Measurements from ENCODE around the gene DPY30. TPM values are rescaled to one million over a fixed set of nuclear protein-coding genes. Genes with fewer than 3 reads are reported as not detected.
A peak's percentile ranks its signal among the peaks of the same experiment; 100 is the strongest.

Gene DPY30
- total RNA-seq, 4 donors from 2014 or later: 52.6 to 83.1 (median 61.1) TPM

GRCh38 chr2:32009516-32010256, 29.9 kb downstream of the DPY30 start:
- Histone ChIP-seq H3K4me1 (peaks cover 21 to 44% (median 34%) of the 10 kb centered on the region in 4 donors), H3K9me3 (no peaks in the 10 kb centered on the region), H3K27ac (replicated peaks in 1 of 4) (peak overlapping the region; percentile 89 to 96 (median 94)), H3K36me3 (peaks cover 0 to 6% (median 0%) of the 10 kb centered on the region in 4 donors), H3K27me3 (no peaks in the 10 kb centered on the region), H3K4me3 (peak overlapping the region; percentile 73 to 97 (median 85))
- intact Hi-C loops (cut with DNase I): loop anchor here (5.0 kb wide), 1 partner anchor 33 kb away; no protein-coding TSS in a partner anchor
- TF ChIP-seq POLR2AphosphoS5 (IDR thresholded peaks at IDR 0.05) (no peak), POLR2A (IDR thresholded peaks at IDR 0.05; ENCODE audit: low read depth) (no peak), CTCF (IDR thresholded peaks at IDR 0.05) (no peak), EP300 (IDR thresholded peaks at IDR 0.05) (no peak)
- no peak for DNase-seq (ENCODE audit: extremely low spot score)
- WGBS: 0% methylated on average over 17 of the region's 91 CpGs

GRCh38 chr2:32008805-32009515, 30.6 kb downstream of the DPY30 start:
- WGBS: 2% methylated on average over 10 of the region's 10 CpGs
- Histone ChIP-seq H3K9me3 (no peaks in the 10 kb centered on the region), H3K4me1 (peaks cover 21 to 44% (median 34%) of the 10 kb centered on the region in 4 donors), H3K4me3 (peak overlapping the region; percentile 73 to 97 (median 85)), H3K36me3 (peaks cover 0 to 4% (median 0%) of the 10 kb centered on the region in 4 donors), H3K27ac (replicated peaks in 1 of 4) (peak overlapping the region; percentile 89 to 96 (median 94)), H3K27me3 (no peaks in the 10 kb centered on the region)
- TF ChIP-seq EP300 (IDR thresholded peaks at IDR 0.05) (no peak), CTCF (IDR thresholded peaks at IDR 0.05) (no peak), POLR2A (IDR thresholded peaks at IDR 0.05; ENCODE audit: low read depth) (no peak), POLR2AphosphoS5 (IDR thresholded peaks at IDR 0.05) (no peak)
- DNase-seq (ENCODE audit: extremely low spot score): no peak
- intact Hi-C loops (cut with DNase I): loop anchor here (5.0 kb wide), 1 partner anchor 33 kb away; no protein-coding TSS in a partner anchor

- no peaks in the 10 kb centered on the region for H3K27me3 ChIP-seq
- DNase-seq (ENCODE audit: extremely low spot score): no peak
- intact Hi-C loops (cut with DNase I): loop anchor here (5.0 kb wide), 1 partner anchor 35 kb away; no protein-coding TSS in a partner anchor
- H3K27ac ChIP-seq (replicated peaks in 1 of 4): no peak overlapping the region
- H3K36me3 ChIP-seq: no peaks in the 10 kb centered on the region
- H3K4me3 ChIP-seq: no peak overlapping the region
- TF ChIP-seq EP300 (IDR thresholded peaks at IDR 0.05): no peak
- TF ChIP-seq POLR2A (IDR thresholded peaks at IDR 0.05; ENCODE audit: low read depth): no peak
- no peak for TF ChIP-seq CTCF (IDR thresholded peaks at IDR 0.05)
- TF ChIP-seq POLR2AphosphoS5 (IDR thresholded peaks at IDR 0.05): no peak
- peaks cover 21 to 44% (median 34%) of the 10 kb centered on the region in 4 donors for H3K4me1 ChIP-seq
- H3K9me3 ChIP-seq: no peaks in the 10 kb centered on the region
Observed at GRCh38 chr2:32007121-32007391, 32.5 kb downstream of the DPY30 start.

GRCh38 chr2:32005371-32005976, 34.1 kb downstream of the DPY30 start:
- WGBS: 94% methylated on average over 2 of the region's 2 CpGs
- intact Hi-C loops (cut with DNase I): loop anchor here (5.0 kb wide), 1 partner anchor 37 kb away; no protein-coding TSS in a partner anchor
- no peak overlapping the region for H3K27ac ChIP-seq (replicated peaks in 1 of 4)
- no peak for TF ChIP-seq EP300 (IDR thresholded peaks at IDR 0.05)
- no peak for TF ChIP-seq POLR2AphosphoS5 (IDR thresholded peaks at IDR 0.05)
- TF ChIP-seq POLR2A (IDR thresholded peaks at IDR 0.05; ENCODE audit: low read depth): no peak
- TF ChIP-seq CTCF (IDR thresholded peaks at IDR 0.05): no peak
- H3K27me3 ChIP-seq: no peaks in the 10 kb centered on the region
- no peak for DNase-seq (ENCODE audit: extremely low spot score)
- H3K36me3 ChIP-seq: no peaks in the 10 kb centered on the region
- H3K9me3 ChIP-seq: no peaks in the 10 kb centered on the region
- no peak overlapping the region for H3K4me3 ChIP-seq
- peaks cover 13 to 33% (median 26%) of the 10 kb centered on the region in 4 donors for H3K4me1 ChIP-seq

All from esophagus muscularis mucosa (tissue), 4 donors.